K562 (cell line): ENCODE measurements around the gene EPHB6. TPM values are rescaled to one million over a fixed set of nuclear protein-coding genes. Genes with fewer than 3 reads are reported as not detected.

ENCODE experiments used
- ATAC-seq: fragments of 200-7000 bp; cut with Tn5 transposase; 3 replicates; pipeline ENCODE4 v1.9.1; 2020; ENCODE audit warnings: moderate library complexity
- BruUV-seq: library from RNA; stranded (reverse); fragments of 400-500 nt; replicated peaks from 2 replicates; lab custom pipeline; 2021; lab: Mats Ljungman, UMichigan
- CTCF ChIA-PET: fragments of 300-600 bp; formaldehyde crosslinking; extraction: SDS; loops from one replicate; lab custom pipeline; 2021; ENCODE audit warnings: low intra/inter-chr PET ratio; lab: Yijun Ruan, JAX
- POLR2A ChIA-PET: fragments of 300-600, 350-650 bp; sonication (Branson Sonifier 250); formaldehyde crosslinking; extraction: SDS; loops from one replicate; lab custom pipeline; 2021; ENCODE audit warnings: antibody characterized with exemption, inconsistent platforms; lab: Yijun Ruan, JAX
- DNase-seq, 4 experiments: peaks; one replicate each; pipeline versions ENCODE4 v3.0.0 to v3.0.0-alpha.2; 2011 to 2018; ENCODE audit warnings: low spot score in 3 of 4, mixed read lengths in 3 of 4; ENCODE audit errors: extremely low read depth in 1 of 4
- FAIRE-seq: peaks from 2 replicates; lab custom pipeline; 2011; peaks lifted over from hg19 to GRCh38; lab: Jason Lieb, UNC
- H2AFZ ChIP-seq: 2 replicates; pipeline ENCODE4 v1.6.0; 2011; ENCODE audit warnings: low read depth, low read length, control low read depth, inconsistent platforms
- H3K27ac ChIP-seq: fragments of 200-600 bp; 3 replicates; pipeline ENCODE4 v1.8.0; 2011; ENCODE audit warnings: low read depth, mild to moderate bottlenecking, control low read depth, inconsistent platforms, low read length, moderate library complexity, mixed read lengths; ENCODE audit errors: extremely low read depth
- H3K27me3 ChIP-seq, 2 experiments: fragments of 300-600 bp in 1 of 2; 2 replicates in 1 of 2; 3 replicates in 1 of 2; pipeline versions ENCODE4 v1.6.0 to v1.8.0; 2011; ENCODE audit warnings: inconsistent platforms in 2 of 2, low read length in 2 of 2, mild to moderate bottlenecking in 1 of 2, mixed read lengths in 1 of 2, moderate library complexity in 1 of 2; ENCODE audit not compliant: control insufficient read depth in 2 of 2, insufficient read depth in 2 of 2
- H3K36me3 ChIP-seq: fragments of 300-600 bp; 3 replicates; pipeline ENCODE4 v1.8.0; 2011; ENCODE audit warnings: mild to moderate bottlenecking, low read length, inconsistent platforms; ENCODE audit not compliant: control insufficient read depth, insufficient read depth
- H3K4me1 ChIP-seq, 2 experiments: fragments of 200-600 bp in 1 of 2; replicated peaks in 1 of 2; 2 replicates in 1 of 2; 3 replicates in 1 of 2; pipeline versions ENCODE4 v1.5.1 to v1.8.0; 2011; ENCODE audit warnings: inconsistent platforms in 2 of 2, low read length in 2 of 2, mild to moderate bottlenecking in 1 of 2, mixed read lengths in 1 of 2, moderate library complexity in 1 of 2; ENCODE audit not compliant: control insufficient read depth in 2 of 2, insufficient read depth in 2 of 2
- H3K4me2 ChIP-seq: 2 replicates; pipeline ENCODE4 v1.6.1; 2011; ENCODE audit warnings: low read length, control low read depth, inconsistent platforms, mixed read lengths; ENCODE audit not compliant: insufficient read depth
- H3K4me3 ChIP-seq: fragments of 200-600 bp; sonication (generic), shearing (Covaris generic); 2 replicates; pipeline ENCODE4 v1.5.1; 2016; ENCODE audit warnings: control low read depth, inconsistent platforms
- H3K79me2 ChIP-seq: fragments of 200-600 bp; 3 replicates; pipeline ENCODE4 v1.8.0; 2011; ENCODE audit warnings: low read length, inconsistent platforms; ENCODE audit not compliant: control insufficient read depth, insufficient read depth
- H3K9ac ChIP-seq, 2 experiments: 2 replicates each; pipeline versions ENCODE4 v1.6.0 to v1.6.1; 2011; ENCODE audit warnings: low read depth in 2 of 2, low read length in 2 of 2, control low read depth in 1 of 2, inconsistent platforms in 1 of 2, mild to moderate bottlenecking in 1 of 2, mixed read lengths in 1 of 2; ENCODE audit not compliant: insufficient read depth in 1 of 2
- H3K9me1 ChIP-seq: one replicate; pipeline ENCODE4 v1.6.0; 2011; ENCODE audit warnings: inconsistent platforms, mild to moderate bottlenecking, low read length, moderate library complexity; ENCODE audit not compliant: control insufficient read depth, insufficient read depth
- H3K9me3 ChIP-seq: replicated peaks from 2 replicates; pipeline ENCODE4 v1.5.1; 2011; ENCODE audit warnings: low read depth, low read length, inconsistent platforms; ENCODE audit not compliant: control insufficient read depth, insufficient read depth
- H4K20me1 ChIP-seq: replicated peaks from 2 replicates; pipeline ENCODE4 v1.6.1; 2011; ENCODE audit warnings: low read length, inconsistent platforms, mixed read lengths; ENCODE audit not compliant: control insufficient read depth, insufficient read depth
- ERF ChIP-seq: fragments of 450-650 bp; formaldehyde crosslinking; IDR thresholded peaks from 2 replicates; pipeline ENCODE4 v1.4.0; 2020; ENCODE audit warnings: mild to moderate bottlenecking, mixed read lengths
- IRF2 ChIP-seq: sonication (generic); formaldehyde crosslinking; IDR thresholded peaks from 2 replicates; pipeline ENCODE4 v1.8.1; 2022; ENCODE audit warnings: mild to moderate bottlenecking, missing genetic modification reagents
- NFATC3 ChIP-seq: fragments of 450-650 bp; IDR thresholded peaks from 2 replicates; pipeline ENCODE4 v1.6.1; 2017; ENCODE audit warnings: mild to moderate bottlenecking
- ZBTB7A ChIP-seq: IDR thresholded peaks from 2 replicates; pipeline ENCODE4 v1.6.1; 2011; ENCODE audit warnings: low read depth, mild to moderate bottlenecking, low read length, moderate library complexity, borderline replicate concordance; ENCODE audit not compliant: control insufficient read depth
- ZNF444 ChIP-seq: fragments of 250-450 bp; sonication (Bioruptor Pico); IDR thresholded peaks from 2 replicates; pipeline ENCODE4 v1.4.0; 2020; ENCODE audit warnings: mild to moderate bottlenecking, moderate library complexity
- ZNF561 ChIP-seq: fragments of 450-650 bp; formaldehyde crosslinking; conservative IDR thresholded peaks from 2 replicates; pipeline ENCODE4 v1.4.0; 2020; ENCODE audit warnings: mild to moderate bottlenecking, moderate library complexity
- ZNF584 ChIP-seq: fragments of 200-800 bp; sonication (Bioruptor generic); IDR thresholded peaks from 2 replicates; pipeline ENCODE4 v1.6.1; 2016; ENCODE audit warnings: low read depth, mild to moderate bottlenecking, missing genetic modification characterization, missing compliant biosample characterization
- WGBS: fragments of 100-300 bp; shearing (Covaris generic); methylation state at CpG from one replicate; pipeline ENCODE4 v1.1.6; 2016; ENCODE audit warnings: low coverage, mixed read lengths; ENCODE audit not compliant: insufficient coverage; ENCODE audit errors: missing lambda C conversion rate; 5-methylcytosine and 5-hydroxymethylcytosine counted together
- in situ Hi-C: fragments of 300-500 bp; cut with MboI; formaldehyde crosslinking; loops from 4 replicates; pipeline ENCODE4 v1.15.0; 2018; ENCODE audit warnings: inconsistent platforms, mixed read lengths
- intact Hi-C: fragments of 100-400 bp; cut with micrococcal nuclease; formaldehyde crosslinking; loops from 2 replicates; pipeline ENCODE4 v1.14.2; 2022
- polyA plus RNA-seq, 8 experiments: library from polyadenylated mRNA; depleted of rRNA in 4 of 8; stranded (reverse) in 5 of 8; unstranded in 3 of 8; fragments of >200 nt; fragmentation: Nextera tagmentation in 2 of 8; fragmentation: Illumina TruSeq in 1 of 8; extraction: Ambion mirVana in 2 of 8; extraction: Trizol in 1 of 8; gene quantifications; 2 replicates each; pipeline versions ENCODE4 v1.2.1 to v1.2.3, GENCODE V29; 2011 to 2014; ENCODE audit warnings: inconsistent platforms in 1 of 8, missing spikeins in 1 of 8
- total RNA-seq, 7 experiments: library from RNA; depleted of rRNA in 6 of 7; stranded (reverse); fragments of >200 nt in 6 of 7; fragmentation: Illumina TruSeq in 2 of 7; extraction: Trizol in 2 of 7; gene quantifications; 2 replicates each; pipeline versions ENCODE4 v1.2.1 to v1.2.3, GENCODE V29; 2011 to 2021; ENCODE audit warnings: low replicate concordance in 1 of 7
- TF ChIP-seq, protein P1 (sequence below): fragments of 250-450 bp; sonication (Bioruptor Pico); IDR thresholded peaks from 2 replicates; pipeline ENCODE4 v1.4.0; 2020; ENCODE audit warnings: mild to moderate bottlenecking
- TF ChIP-seq, protein P2 (sequence below): fragments of 200-600 bp; sonication (generic); IDR thresholded peaks from one replicate; pipeline ENCODE4 v1.6.1; 2012; ENCODE audit warnings: mild to moderate bottlenecking, low read depth, low read length, inconsistent platforms

Gene EPHB6
- total and polyA plus RNA-seq, 9 of the 15 experiments (the other 6 are each of a cell fraction or from before 2014, with no cell fraction given), result 1.4 to 123 (median 7.6) TPM

DNA sequence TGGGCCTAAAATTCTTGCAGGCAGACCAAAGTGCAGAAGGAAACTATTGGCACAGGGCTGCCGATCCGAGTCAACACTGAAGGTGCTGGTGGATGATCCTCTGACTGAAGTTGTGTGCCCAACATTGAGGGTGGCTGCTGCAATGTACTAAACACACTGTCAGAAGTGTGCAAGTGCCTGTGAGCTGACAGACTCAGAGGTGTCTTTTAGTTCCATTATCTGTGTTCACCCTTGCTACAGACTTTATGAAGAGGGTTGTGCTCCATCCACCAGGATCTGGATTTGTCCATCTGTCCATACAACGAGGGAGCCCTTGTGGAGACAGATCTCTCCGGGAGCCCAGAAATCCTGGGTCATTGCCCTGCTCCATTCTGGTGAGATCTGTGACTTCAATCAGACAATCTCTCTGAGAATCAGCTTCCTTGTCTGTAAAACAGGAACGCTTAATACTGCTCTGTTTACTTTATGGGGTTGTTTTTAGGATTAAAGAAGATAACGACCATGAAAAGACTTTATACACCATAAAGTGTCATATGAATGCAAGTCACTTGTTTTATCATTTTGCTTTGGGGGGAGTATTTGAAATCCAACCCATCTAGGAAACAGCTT is 40.2 kb downstream of the EPHB6 start:
- Histone ChIP-seq H2AFZ (no peak overlapping the region), H3K4me3 (no peak overlapping the region), H3K27me3 (peaks cover 17 to 56% of the 10 kb centered on the region in 2 experiments), H3K9ac (no peak overlapping the region), H3K4me2 (no peak overlapping the region), H3K36me3 (no peaks in the 10 kb centered on the region), H3K9me1 (peaks cover 2% of the 10 kb centered on the region), H4K20me1 (peaks cover 10% of the 10 kb centered on the region; the same call in 1 of the 2 replicates), H3K79me2 (no peaks in the 10 kb centered on the region), H3K9me3 (no peaks in the 10 kb centered on the region; the same call in 1 of the 2 replicates), H3K27ac (no peak overlapping the region), H3K4me1 (no peaks in the 10 kb centered on the region)
- POLR2A ChIA-PET, result interaction anchor here (1.5 kb wide), 1 partner anchor 8 kb away, joined by 6 read pairs; no protein-coding TSS in a partner anchor
- no peak for ATAC-seq
- no peak for DNase-seq
- no TSS peak for BruUV-seq
- no peak for FAIRE-seq
- intact Hi-C loops (no loop called here), in situ Hi-C loops (no loop called here)
- CTCF ChIA-PET, result no interaction called here
- WGBS, result 0% methylated on average over 6 of the region's 6 CpGs
- TF ChIP-seq ERF (CRISPR knock-in tag), result no peak
- TF ChIP-seq, protein P1, sequence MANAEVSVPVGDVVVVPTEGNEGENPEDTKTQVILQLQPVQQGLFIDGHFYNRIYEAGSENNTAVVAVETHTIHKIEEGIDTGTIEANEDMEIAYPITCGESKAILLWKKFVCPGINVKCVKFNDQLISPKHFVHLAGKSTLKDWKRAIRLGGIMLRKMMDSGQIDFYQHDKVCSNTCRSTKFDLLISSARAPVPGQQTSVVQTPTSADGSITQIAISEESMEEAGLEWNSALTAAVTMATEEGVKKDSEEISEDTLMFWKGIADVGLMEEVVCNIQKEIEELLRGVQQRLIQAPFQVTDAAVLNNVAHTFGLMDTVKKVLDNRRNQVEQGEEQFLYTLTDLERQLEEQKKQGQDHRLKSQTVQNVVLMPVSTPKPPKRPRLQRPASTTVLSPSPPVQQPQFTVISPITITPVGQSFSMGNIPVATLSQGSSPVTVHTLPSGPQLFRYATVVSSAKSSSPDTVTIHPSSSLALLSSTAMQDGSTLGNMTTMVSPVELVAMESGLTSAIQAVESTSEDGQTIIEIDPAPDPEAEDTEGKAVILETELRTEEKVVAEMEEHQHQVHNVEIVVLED, result no peak
- TF ChIP-seq ZNF561, result no peak
- no peak for TF ChIP-seq IRF2 (CRISPR knock-in tag)
- TF ChIP-seq ZBTB7A, result no peak
- TF ChIP-seq NFATC3, result no peak
- TF ChIP-seq, protein P2, sequence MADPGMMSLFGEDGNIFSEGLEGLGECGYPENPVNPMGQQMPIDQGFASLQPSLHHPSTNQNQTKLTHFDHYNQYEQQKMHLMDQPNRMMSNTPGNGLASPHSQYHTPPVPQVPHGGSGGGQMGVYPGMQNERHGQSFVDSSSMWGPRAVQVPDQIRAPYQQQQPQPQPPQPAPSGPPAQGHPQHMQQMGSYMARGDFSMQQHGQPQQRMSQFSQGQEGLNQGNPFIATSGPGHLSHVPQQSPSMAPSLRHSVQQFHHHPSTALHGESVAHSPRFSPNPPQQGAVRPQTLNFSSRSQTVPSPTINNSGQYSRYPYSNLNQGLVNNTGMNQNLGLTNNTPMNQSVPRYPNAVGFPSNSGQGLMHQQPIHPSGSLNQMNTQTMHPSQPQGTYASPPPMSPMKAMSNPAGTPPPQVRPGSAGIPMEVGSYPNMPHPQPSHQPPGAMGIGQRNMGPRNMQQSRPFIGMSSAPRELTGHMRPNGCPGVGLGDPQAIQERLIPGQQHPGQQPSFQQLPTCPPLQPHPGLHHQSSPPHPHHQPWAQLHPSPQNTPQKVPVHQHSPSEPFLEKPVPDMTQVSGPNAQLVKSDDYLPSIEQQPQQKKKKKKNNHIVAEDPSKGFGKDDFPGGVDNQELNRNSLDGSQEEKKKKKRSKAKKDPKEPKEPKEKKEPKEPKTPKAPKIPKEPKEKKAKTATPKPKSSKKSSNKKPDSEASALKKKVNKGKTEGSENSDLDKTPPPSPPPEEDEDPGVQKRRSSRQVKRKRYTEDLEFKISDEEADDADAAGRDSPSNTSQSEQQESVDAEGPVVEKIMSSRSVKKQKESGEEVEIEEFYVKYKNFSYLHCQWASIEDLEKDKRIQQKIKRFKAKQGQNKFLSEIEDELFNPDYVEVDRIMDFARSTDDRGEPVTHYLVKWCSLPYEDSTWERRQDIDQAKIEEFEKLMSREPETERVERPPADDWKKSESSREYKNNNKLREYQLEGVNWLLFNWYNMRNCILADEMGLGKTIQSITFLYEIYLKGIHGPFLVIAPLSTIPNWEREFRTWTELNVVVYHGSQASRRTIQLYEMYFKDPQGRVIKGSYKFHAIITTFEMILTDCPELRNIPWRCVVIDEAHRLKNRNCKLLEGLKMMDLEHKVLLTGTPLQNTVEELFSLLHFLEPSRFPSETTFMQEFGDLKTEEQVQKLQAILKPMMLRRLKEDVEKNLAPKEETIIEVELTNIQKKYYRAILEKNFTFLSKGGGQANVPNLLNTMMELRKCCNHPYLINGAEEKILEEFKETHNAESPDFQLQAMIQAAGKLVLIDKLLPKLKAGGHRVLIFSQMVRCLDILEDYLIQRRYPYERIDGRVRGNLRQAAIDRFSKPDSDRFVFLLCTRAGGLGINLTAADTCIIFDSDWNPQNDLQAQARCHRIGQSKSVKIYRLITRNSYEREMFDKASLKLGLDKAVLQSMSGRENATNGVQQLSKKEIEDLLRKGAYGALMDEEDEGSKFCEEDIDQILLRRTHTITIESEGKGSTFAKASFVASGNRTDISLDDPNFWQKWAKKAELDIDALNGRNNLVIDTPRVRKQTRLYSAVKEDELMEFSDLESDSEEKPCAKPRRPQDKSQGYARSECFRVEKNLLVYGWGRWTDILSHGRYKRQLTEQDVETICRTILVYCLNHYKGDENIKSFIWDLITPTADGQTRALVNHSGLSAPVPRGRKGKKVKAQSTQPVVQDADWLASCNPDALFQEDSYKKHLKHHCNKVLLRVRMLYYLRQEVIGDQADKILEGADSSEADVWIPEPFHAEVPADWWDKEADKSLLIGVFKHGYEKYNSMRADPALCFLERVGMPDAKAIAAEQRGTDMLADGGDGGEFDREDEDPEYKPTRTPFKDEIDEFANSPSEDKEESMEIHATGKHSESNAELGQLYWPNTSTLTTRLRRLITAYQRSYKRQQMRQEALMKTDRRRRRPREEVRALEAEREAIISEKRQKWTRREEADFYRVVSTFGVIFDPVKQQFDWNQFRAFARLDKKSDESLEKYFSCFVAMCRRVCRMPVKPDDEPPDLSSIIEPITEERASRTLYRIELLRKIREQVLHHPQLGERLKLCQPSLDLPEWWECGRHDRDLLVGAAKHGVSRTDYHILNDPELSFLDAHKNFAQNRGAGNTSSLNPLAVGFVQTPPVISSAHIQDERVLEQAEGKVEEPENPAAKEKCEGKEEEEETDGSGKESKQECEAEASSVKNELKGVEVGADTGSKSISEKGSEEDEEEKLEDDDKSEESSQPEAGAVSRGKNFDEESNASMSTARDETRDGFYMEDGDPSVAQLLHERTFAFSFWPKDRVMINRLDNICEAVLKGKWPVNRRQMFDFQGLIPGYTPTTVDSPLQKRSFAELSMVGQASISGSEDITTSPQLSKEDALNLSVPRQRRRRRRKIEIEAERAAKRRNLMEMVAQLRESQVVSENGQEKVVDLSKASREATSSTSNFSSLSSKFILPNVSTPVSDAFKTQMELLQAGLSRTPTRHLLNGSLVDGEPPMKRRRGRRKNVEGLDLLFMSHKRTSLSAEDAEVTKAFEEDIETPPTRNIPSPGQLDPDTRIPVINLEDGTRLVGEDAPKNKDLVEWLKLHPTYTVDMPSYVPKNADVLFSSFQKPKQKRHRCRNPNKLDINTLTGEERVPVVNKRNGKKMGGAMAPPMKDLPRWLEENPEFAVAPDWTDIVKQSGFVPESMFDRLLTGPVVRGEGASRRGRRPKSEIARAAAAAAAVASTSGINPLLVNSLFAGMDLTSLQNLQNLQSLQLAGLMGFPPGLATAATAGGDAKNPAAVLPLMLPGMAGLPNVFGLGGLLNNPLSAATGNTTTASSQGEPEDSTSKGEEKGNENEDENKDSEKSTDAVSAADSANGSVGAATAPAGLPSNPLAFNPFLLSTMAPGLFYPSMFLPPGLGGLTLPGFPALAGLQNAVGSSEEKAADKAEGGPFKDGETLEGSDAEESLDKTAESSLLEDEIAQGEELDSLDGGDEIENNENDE, result no peak
- no peak for TF ChIP-seq ZNF584 (CRISPR knock-in tag)
- TF ChIP-seq ZNF444 (CRISPR knock-in tag), result no peak
